Stimulated activated CD8-positive, alpha-beta memory T cell treated with anti-CD3 and anti-CD28 coated beads, Interleukin-15, amount 100 ng/mL, for 4 hours (primary cell): ENCODE results near the gene CDH13.

ENCODE experiments used
- DNase-seq, 2 donors: peaks; one replicate each; pipeline ENCODE4 v3.0.0-alpha.2; 2020; ENCODE audit warnings: low read depth in 2 of 2

The CDH13 gene

GRCh38 chr16:83830769-83831455, 1204.1 kb downstream of the CDH13 start:
- DNase-seq, result no peak

GRCh38 chr16:83831456-83831987, 1204.8 kb downstream of the CDH13 start:
- DNase-seq, result no peak

- DNase-seq, result no peak
These were observed 1207.2 kb downstream of the CDH13 start for GRCh38 chr16:83833921-83834320.

- DNase-seq, result no peak
These were observed 1209.1 kb downstream of the CDH13 start for GRCh38 chr16:83835586-83836566.

GRCh38 chr16:83837566-83837965, 1210.8 kb downstream of the CDH13 start:
- DNase-seq, result no peak

GRCh38 chr16:83838151-83838550, 1211.4 kb downstream of the CDH13 start:
- DNase-seq, result no peak

GRCh38 chr16:83839561-83839960, 1212.8 kb downstream of the CDH13 start:
- no peak for DNase-seq

- no peak for DNase-seq
These were observed 1213.4 kb downstream of the CDH13 start for GRCh38 chr16:83840060-83840617.

GRCh38 chr16:83842291-83842690, 1215.5 kb downstream of the CDH13 start:
- DNase-seq, result no peak

- DNase-seq, result no peak
These were observed 1216.2 kb downstream of the CDH13 start for GRCh38 chr16:83842756-83843507.

- DNase-seq, result no peak
These were observed 1216.9 kb downstream of the CDH13 start for GRCh38 chr16:83843657-83844056.

- no peak for DNase-seq
These were observed 1218.5 kb downstream of the CDH13 start for GRCh38 chr16:83845263-83845662.

GRCh38 chr16:83847371-83848225, 1220.8 kb downstream of the CDH13 start:
- no peak for DNase-seq

GRCh38 chr16:83849421-83849820, 1222.7 kb downstream of the CDH13 start:
- DNase-seq, result no peak
